GM19351 (cell line): ENCODE data around the gene SOAT1.
A peak's percentile ranks its signal among the peaks of the same experiment; 100 is the strongest.
"Not testable (repeated sequence)": the region's sequence is repeated elsewhere in the genome, so short reads cannot be mapped to it uniquely, and the experiment has no call there.

Experiments used
- ATAC-seq: cut with Tn5 transposase; IDR thresholded peaks from one replicate; pipeline ENCODE4 v1.9.1; 2021; ENCODE audit warnings: mild to moderate bottlenecking, moderate library complexity; ENCODE audit not compliant: unreplicated experiment

Gene SOAT1

DNA sequence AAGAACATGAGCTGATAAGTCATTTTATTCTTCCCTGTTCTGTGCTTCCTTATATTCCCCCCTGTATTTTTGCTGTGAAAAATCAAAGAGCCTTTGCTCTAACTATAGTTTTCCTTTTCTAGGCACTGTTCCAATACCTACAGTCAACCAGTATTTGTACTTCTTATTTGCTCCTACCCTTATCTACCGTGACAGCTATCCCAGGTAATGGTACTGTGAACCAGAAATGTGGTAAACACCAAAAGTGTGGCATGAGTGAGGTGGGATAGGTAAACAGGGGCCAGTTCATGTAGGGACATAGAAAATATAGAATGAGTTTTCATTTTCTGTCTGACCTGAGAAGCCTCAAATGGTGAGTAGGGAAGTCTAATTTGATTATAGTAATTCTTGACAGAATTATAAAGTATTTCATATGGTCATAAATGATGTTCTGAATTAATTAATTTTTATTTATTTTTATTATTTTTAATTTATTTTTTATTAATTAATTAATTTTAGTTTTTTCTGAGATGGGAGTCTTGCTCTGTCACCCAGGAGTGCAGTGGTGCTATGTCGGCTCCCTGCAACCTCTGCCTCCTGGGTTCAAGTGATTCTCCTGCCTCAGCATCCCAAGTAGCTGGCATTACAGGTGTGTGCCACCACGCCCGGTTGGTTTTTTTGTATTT lies 49.3 kb downstream of the SOAT1 start:
- no peak for ATAC-seq

DNA sequence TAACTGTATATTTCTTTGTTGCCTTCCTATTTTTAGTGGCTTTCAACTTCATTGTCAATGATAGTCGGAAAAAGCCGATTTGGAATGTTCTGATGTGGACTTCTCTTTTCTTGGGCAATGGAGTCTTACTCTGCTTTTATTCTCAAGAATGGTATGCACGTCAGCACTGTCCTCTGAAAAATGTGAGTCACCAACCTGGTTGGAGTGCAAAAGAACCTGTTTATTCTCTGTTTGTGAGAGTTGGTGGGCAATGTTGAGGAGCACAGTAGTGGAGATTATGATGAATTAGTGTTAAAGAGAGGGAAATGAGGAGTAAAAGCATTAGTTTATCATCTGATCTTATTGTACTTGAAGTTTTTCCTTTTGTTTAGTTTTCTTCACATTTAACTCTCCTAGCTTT lies 57.7 kb downstream of the SOAT1 start:
- ATAC-seq: no peak

DNA sequence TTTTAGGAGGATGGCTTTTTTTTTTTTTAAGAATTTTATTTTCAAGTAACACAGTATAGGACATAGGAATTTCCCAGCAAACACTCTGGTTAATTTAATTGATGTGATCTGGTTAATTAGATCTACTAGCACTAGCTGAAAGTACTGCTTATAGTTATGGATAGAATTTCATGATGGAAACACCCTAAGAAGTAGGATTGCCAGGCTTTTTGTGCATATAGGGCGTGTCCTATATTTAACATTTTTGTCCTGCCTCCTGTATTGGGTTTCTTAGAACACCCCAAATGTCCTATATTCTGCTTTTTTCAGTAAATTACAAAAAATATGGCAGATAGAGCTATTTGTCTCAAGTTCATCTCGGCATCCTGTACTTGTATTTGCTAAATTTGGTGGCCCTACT lies 58.6 kb downstream of the SOAT1 start:
- no peak for ATAC-seq

GRCh38 chr1:179353546-179353945 lies 59.9 kb downstream of the SOAT1 start:
- ATAC-seq: no peak

GRCh38 chr1:179361631-179362030 lies 68.0 kb downstream of the SOAT1 start:
- ATAC-seq: not testable (repeated sequence)

GRCh38 chr1:179365342-179366092 lies 71.9 kb downstream of the SOAT1 start, which contains the start of gene AXDND1:
Gene AXDND1, plus strand, starts transcription at chr1:179365971. Its CDS starts 539 bp downstream, at chr1:179366510.
- peak; percentile 93 for ATAC-seq

GRCh38 chr1:179366093-179366800 lies 72.7 kb downstream of the SOAT1 start:
- peak; percentile 31 for ATAC-seq

DNA sequence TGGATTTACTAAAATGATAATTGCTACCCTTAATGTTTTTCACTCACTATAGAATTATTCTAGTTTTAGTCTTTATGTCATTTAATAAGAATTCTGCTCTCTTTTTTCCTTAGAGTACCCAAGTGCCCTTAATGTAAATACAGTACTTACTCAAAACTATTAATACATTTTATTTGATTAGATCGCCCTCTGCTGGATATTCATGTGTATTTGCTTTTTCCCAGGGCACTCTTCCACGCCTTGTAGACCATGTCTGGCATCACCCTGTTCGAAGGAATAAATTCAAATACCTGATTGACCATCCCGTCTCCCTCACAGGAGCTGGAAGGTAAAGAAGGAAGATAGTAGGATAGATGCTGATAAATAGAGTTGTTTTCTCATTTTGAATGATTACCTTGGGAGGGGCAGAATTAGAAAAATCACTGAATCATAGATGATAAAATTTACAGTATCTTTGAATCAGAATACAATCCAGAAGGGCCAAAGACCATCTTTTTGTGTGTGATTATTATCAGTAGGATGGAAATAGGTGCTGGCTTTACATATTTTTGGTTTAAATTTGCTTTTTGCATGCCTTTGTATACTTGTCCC lies 76.2 kb downstream of the SOAT1 start:
- peak; percentile 38 for ATAC-seq

GRCh38 chr1:179372160-179372559 lies 78.6 kb downstream of the SOAT1 start:
- no peak for ATAC-seq

DNA sequence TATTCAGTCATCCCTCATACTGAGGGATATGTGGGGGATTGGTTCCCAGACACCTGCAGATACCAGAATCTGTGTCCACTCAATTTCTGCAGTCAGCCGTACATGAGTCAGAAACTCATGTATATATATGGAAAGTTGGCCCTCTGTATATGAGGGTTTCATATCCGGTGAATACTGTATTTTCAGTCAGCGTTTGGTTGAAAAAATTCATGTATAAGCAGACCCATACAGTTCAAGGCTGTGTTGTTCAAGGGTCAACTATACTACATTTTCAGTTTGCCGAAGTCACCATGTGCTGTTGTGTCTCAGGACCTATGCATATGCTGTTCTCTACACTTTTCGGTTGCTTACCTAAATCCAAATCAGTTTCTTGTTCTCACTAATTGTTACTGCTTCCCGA lies 82.6 kb downstream of the SOAT1 start:
- no peak for ATAC-seq

DNA sequence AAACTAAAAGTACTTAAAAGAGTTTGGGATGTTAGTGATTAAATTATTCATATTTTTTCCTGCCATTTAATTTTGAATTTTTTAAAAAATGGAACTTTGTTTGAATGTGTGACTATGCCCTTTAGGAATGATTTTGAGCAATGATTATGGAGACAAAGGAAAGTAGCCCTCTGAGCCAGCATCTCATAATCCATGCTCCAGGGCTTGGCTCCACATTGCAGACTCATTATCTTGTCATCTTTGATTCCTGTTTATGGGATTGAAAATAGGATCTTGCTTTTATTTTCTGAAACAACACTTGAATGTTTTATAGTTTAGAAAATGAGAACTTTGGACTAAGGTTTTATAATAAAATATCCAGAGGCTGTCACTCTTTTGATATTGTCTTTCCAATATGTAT lies 86.7 kb downstream of the SOAT1 start:
- ATAC-seq: no peak

DNA sequence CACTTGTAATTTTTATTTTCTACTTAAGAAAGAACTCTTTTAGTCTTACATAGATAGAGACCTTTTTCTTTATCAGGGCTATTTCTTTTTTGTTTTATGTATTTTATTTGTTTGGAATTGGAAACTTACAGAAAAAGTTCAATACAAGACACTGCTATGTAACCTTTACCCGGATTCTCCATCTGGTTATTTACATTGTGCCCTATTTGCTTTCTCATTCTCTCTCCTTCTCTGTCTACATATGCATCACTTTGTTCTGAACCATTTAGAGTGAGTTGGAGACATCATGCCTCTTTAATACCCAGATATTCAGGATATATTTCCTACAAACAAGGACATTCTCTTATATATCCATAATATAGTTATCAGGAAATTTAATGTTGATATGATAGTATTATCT lies 90.4 kb downstream of the SOAT1 start:
- no peak for ATAC-seq

- no peak for ATAC-seq
Measured at GRCh38 chr1:179385510-179385909, 91.9 kb downstream of the SOAT1 start.

DNA sequence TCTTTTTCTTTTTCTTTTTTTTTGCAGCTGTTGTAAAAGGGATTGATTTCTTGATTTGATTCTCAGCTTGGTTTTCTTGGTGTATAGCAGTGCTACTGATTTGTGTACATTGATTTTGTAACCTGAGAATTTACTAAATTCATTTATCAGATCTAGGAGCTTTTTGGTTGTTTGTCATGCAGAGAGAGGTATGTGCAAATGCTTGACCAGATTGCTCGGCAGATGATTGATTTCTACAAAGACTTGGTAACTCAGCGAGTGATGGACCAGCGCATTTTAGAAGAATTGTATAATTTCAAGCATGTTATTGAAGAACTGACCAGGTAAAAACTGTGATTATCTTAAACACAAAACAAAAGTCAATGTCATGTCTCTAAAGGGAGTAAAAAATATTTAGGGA lies 100.1 kb downstream of the SOAT1 start:
- ATAC-seq: no peak

DNA sequence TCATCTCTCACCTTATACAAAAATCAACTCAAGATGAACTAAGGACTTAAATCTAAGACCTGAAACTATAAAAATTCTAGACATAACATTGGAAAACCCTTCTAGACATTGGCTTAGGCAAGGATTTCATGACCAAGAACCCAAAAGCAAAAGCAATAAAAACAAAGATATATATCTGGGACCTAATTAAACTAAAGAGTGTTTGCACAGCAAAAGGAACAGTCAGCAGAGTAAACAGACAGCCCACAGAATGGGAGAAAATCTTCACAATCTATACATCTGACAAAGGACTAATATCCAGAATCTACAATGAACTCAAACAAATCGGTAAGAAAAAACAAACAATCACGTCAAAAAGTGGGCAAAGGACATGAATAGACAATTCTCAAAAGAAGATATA lies 105.8 kb downstream of the SOAT1 start:
- not testable (repeated sequence) for ATAC-seq
